Ecto neural progenitor cell (in vitro differentiated cells): ENCODE measurements around the gene MAP4K4.

Source experiments
- DNase-seq: peaks from one replicate; pipeline ENCODE4 v3.0.0-alpha.2; 2018; ENCODE audit warnings: low spot score

The MAP4K4 gene

DNA sequence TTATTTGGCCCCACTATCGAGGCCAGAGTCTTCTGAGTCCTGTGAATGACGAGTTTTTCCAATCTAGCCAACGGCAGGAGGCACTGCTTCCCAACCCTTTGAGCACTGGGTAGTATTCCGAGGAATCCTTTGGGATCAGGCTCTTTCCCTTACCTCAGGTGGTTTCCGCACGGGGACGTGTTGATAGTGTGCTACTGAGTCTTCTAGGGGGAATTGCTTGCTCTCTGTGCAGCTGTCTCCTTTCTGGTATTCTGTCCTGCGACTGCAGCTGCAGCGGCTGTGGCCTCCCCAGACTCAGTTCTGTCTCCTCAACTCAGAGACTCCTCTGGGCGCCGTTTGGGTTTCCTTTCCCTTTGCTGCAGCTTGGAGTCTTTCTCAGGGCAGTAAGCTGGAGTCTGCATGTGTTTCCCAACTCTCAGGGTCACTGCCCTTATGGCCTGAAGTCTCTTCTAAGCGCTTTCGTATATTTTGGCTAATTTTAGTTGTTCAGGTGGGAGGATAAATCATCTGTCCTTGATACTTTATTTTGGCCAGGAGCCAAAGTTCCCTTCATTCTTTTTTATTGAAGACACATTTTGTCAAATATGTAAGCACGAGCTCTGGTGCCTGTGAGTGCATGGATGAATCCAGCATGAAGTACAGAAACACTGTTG, 118.4 kb downstream of the MAP4K4 start:
- DNase-seq: no peak

DNA sequence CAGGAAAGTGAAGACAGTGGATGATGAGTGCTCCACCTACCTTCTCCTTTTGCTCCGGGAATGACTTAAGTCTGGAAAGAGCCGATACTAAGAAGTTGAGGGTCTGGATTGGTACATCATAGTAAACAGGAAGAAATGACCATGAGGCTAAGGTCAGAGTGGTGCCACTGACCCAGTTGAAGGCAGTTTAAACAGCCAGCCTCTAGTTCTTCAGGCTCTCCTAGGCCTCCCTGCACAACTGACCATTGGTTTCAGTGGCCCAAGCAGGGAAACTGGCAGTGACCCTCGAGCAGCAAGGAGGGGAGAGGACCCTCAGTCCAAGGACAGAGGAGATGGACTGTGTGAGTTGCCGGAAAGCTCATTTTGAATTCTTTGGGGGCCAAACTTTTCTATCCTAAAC, 119.1 kb downstream of the MAP4K4 start:
- DNase-seq: no peak

DNA sequence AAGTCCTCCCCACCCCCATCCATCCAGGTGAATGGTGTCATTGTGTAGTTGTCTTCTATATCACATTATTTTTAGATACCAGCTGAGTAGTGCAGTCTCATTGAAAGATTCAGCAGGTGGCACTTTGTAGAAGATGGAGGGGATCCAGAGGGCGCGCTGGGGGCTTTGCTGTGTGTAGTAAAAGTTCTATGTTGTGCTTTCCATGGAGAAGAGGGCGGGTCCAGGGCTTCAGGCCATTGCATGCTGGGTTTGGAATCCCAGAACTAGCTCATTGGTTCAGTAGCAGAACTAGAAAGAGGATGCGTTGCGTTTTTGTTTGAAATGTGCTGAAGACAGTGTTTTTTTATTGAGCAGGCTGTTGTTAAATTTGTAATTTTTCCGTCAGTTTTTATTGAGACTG, 120.0 kb downstream of the MAP4K4 start:
- no peak for DNase-seq

DNA sequence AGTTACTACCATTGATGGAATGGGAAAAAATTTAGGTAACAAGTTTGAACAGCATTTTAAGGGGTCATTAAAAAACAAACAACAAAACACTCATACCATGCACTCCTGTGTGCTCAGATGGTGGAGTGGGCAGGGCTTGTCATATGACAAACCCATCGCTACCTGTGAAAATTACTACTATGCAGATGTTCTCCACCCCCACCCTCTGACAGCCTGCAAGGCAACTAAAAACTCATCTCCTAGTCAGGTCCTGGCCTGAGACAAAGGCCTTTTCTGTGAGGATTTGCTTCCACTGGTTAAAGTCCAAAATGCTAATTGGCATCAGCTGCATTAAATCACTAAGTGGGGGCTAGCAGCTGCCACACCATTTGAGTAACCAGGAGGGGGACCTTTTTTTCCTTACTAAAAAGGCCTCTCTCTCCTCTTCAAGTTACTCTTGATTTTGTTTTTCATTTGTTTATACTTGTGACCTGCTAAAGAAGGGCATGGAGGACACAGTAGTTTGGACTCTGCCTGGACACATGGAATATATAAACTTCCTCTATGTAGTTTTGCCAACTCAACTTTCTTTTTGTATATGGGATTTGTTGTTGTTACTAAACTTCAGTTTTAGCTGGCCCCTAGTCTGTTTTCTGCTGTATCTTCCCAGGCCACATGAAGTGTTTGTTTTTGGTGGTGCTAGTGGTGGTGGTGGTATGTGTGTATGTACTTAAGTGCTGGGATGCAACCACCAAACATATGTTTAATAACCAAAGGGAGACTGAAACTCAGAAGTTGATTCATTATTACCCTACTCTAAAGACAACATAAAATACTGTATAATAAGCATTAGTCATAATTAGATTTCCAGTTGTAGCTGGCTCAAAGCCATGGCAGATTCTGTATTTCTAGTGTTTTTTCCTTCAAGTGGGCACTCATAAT, 121.3 kb downstream of the MAP4K4 start:
- no peak for DNase-seq

DNA sequence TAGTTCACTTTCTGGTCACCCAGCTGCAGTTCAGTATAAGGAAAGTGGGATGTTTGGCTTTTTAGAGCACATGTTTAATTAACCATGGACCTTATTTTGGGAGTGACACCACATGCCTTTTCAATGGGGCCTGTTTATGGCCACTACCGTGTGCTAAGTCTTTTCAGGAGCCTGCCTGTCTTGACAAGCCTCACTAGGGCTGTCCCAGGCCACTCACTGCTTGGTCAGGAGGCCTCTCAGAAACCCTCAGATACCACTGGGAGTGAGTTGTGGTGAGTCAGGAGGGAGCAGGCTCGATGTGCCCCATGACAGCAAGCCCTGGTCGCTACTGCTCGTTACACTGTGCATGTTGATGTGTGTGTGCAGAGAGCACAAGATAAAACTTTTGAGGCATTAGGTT, 123.0 kb downstream of the MAP4K4 start:
- no peak for DNase-seq

DNA sequence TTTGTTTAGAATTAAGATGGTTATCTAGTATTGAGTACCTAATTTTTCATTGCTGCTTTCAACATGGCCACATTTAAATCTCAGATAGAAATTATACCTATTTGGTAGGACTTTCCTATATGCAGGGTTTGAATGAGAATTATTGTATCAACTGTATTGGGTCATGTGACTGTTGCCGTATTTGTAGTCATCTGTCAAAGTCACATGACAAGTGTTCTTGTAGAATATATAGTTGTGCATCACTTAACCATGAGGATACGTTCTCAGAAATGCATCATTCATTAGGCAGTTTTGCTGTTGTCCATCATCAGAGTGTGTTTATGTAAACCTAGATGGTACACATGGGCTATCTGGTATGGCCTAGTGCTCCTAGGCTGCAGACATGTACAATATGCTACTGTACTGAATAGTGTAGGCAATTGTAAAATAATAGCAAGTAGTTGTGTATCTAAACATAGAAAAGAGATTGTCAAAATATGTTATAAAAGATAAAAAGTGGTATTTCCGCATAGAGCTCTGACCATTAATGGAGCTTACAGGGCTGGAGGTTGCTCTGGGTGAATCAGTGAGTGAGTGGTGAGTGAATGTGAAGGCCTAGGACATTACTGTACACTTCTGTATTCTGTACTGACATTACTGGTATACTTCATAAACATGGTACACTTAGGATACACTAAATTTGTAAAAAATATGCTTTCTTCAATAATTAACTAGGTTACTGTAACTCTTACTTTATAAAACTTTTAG, 123.7 kb downstream of the MAP4K4 start:
- no peak for DNase-seq

DNA sequence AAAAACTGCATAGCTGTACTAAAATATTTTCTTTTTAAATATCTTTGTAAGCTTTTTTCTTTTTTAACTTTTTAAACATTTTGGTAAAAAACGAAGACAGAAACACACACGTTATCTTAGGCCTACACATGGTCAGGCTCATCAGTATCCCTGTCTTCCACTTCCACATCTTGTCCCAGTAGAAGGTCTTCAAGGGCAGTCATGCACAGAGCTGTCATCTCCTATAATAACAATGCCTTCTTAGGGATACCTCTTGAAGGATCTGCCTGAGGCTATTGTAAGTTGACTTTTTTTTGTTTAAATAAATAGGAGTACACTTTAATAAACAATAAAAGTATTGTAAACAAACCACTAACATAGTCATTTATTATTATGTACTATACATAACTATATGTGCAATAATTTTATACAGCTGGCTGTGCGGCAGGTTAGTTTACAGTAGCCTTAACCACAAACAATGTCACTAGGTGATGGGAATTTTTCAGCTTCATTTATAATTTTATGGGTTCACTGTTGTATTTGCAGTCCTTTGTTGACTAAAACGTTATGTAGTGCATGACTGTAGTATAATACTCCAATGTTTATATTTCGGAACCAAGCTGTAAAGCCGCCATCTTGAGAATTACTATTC, 124.4 kb downstream of the MAP4K4 start:
- no peak for DNase-seq

DNA sequence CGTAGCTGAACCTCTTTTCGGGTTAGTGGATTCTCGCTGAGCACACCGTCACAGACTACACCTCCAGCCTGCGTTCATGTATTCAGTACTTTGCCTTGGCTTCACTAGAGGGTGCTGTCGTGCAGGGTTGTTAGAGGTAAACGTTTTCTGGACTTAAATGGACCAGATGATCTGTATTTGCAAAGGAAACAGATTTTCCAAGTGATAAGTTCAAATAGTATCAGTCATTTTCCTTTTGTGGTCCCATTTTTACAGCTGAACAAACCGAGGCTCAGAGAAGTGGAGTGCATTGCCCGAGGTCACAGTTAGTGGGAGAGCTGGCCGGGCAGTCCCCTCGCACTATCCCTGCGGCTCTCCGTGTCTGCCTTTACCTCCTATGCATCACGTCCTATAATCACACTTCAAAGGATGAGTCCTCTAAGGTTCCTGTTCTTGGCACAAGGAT, 125.9 kb downstream of the MAP4K4 start:
- peak; percentile 64 for DNase-seq

DNA sequence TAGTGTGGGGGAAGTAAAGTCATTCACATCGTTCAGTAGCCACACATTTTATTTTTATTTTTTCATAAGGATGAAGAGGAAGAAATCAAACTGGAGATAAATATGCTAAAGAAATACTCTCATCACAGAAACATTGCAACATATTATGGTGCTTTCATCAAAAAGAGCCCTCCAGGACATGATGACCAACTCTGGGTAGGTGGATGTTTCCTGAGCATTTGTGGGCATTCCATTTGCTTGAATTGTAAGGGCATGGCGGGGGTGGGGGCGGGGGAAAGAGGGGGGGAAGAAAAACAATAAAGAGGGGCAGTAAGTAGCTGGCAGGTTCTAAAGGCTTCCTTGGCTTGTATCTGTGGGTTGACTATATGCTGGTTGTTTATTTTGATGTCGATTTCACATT, 126.4 kb downstream of the MAP4K4 start:
- no peak for DNase-seq

DNA sequence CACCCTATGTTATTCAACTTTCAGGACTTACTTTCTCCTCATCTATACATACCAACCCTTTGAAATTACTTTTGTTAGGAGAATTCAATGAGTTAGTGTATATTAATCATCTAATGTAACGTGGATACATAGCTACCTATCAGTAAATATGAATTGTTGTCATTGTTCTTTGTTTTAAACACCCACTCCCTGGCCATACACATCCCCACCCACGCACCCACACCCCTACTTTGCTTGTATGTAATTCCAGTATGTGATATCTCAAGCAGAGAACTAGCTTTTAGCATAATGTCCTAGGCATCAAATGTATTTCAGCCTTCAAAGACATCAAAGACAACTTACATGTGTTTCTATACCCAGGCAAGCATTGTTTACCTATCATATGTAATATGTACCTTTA, 129.2 kb downstream of the MAP4K4 start:
- no peak for DNase-seq

DNA sequence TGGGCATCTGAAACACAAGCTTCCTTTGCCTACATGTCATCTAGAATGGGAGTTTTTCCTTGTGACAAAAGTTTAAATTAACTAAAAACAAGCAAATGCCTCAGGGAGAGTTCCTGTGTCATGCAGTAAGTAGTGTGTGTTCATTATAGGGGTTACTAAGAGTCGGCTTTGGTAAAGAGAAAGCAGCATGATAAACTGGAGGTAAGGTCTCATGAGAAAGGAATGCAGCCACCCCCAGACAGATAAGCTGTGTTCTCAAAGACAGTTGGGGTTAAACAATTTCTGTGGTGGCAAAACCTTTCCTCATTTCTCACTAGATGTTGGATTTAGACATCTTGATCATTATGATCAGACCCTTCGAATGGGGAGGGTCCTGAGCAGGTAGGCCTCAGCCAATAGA, 129.7 kb downstream of the MAP4K4 start:
- no peak for DNase-seq

DNA sequence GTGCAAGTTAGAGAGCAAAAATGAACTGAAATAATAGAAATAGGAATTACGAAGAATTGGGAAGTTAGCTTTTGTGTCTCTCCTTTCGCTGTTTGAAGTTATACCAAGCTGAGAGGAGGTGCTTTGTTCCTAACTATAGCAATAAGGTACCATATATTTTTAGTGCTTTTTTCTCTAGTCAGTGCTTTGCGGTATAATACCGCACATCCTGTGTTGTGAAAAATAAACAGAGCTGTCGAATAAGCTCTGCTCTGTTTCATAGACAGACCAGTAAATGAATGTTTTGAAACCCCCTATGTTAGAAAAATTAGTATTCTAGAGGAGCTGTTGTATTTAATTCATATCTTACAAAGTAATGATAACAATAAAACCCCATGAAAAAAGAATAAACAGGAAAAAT, 130.8 kb downstream of the MAP4K4 start:
- DNase-seq: no peak

DNA sequence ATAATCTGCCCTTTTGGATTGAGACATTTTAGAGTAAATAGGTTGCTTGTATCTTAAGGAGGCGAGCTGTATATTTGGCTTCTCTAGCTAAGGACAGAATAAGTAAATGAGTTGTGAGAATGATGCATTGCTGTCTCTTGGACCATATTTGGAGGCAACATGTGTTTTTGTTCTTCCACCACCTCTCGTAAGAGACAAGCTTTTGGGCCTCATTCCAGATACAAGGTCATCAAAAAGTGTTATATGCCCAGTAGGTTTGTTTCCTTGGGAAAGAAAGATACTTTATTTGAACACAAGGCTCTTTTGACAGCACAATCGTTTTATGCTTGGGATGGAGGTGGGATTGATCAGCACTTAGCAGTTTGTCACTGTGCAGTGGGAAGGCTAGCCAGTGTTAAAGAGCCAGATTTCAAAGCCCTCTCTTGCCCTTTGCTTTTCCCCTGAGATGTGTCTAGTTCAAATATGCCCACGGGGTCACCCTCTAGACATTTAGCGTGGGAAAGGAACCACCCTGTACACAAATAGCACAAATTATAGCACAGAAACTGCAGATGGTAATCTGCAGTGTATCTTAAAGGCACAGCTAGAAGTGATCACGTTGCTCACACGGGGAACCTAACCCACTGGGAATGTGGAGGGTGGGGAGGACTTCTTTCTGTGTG, 131.3 kb downstream of the MAP4K4 start:
- DNase-seq: no peak

DNA sequence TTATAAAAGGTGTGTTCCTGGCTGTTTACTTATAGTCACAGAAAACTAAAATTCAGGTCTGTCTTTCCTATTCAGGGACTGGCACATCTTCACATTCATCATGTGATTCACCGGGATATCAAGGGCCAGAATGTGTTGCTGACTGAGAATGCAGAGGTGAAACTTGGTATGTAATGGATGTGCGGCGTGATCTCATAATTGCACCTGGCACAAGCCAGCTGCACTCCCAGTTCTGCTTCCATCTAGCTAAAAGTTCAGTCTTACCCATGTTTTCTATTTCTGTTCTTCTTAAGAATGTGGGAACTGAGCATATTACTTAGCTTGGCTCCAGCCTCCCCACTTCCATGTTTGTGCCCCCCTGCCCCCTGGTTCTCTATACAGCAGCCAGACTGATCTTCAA, 131.9 kb downstream of the MAP4K4 start:
- no peak for DNase-seq

DNA sequence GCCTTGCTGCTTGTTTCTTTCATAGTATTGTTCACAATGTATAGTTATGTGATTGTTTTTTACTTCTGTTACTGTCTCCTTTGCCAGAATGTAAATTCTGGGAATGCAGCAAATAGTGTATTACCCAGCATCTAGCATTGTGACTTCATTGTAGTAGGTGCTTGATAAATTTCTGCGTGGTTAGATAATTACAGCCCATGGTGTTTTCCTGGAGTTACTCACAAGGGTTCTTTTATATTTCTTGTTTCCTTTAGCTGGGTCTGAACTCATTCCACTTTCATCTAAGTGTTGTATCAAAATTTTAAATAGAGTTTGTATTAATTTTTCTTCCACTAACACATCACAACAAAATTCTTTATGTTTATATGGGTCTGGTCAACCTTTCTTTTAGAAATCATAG, 132.6 kb downstream of the MAP4K4 start:
- no peak for DNase-seq

DNA sequence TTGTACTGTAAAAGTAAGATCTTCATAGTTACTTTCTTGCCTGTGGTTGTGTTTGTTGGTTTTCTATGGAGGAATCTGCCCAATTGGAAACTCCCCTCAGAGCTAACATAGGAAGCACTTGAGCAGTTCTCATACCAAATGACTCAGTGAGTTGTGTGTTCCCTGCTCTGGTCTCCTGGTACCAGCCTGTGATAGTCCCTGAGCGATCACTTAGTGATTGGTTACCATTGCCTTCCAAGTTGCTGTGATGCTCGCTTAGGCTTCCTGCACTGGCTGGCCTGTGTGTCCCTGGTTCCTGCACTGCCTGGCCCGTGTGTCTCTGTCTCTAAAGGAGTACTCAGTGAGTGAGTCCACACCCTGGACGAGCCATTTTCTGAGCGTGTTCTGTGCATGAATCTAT, 133.0 kb downstream of the MAP4K4 start:
- no peak for DNase-seq

DNA sequence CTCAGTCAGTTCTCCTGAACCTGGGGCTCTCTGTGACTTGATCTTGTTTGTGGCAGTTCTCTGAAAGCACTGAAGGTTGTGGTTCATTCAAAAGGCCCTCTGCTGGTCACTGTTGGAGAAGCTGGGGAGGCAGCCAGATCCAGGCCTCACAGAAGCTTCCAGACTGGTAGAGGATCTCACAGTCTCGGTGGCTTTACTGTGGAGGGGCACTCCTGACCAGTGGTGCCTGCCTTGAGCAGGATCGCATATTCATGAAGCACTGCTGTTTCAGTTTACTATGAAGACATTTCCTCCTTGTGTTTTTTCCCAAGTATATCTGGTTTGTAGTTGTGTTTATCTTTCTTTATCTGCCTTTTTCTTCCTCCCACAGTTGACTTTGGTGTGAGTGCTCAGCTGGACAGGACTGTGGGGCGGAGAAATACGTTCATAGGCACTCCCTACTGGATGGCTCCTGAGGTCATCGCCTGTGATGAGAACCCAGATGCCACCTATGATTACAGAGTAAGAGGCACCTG, 133.9 kb downstream of the MAP4K4 start:
- peak; percentile 60 for DNase-seq

DNA sequence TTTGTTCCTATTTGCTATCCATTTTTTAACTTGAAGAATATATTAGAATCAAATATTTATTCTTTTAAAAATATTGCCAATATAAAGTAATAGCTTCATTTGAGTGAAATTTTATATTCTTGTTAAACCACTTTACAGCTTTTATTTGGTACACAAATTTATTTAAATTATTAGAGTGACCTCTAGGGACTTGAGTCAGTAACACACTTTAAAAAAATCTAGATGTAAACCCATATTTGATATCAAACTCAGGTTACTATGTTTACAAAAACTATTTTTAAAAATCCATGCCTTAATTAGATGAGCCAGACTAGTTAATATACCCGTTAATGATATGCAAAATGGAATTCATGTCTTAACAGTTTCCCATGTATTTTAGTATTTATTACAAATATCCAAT, 134.6 kb downstream of the MAP4K4 start:
- no peak for DNase-seq

DNA sequence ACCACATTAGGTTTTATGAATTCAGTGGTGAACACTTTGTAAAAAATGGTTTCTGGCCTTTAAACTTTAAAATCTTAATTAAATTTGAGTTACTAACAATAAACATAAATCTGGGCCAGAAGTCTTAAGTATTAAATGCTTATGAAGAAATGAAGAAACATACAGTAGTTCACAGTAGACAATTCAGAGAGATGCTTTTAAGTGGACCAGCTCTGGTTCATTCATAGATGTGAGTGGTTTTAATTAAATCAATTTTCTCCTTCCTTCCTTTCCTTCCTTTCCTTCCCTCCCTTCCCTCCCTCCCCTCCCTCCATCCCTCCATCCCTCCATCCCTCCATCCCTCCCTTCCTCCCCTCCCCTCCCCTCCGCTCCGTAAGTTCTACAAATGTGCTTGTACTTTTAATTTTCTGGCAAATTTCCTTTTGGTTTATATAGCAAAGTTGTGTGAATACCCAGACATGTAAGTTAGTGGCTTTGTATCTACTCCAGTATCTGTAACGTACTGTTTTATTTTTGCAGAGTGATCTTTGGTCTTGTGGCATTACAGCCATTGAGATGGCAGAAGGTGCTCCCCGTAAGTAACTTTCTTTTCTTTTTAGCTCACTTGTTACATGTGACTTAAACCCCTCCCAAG, 136.5 kb downstream of the MAP4K4 start:
- no peak for DNase-seq

DNA sequence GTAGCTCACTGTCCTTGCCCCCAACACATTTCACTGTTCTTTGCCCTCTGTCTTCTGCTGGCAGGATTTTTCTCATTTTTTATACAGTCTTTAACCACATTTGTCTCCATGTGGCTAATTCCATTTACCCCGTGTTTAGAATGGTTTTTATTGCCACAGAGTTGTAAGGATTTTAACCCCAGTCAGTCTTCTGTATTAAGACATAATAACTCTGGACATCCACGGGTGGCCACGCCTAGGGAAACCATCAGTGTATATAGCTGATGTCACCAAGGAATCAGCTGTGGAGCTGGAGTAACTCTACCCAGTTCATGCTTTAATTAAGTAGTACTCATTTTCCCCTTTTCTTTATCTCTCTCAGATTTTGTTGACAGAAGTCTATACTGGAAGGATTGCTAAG, 139.8 kb downstream of the MAP4K4 start:
- DNase-seq: no peak

DNA sequence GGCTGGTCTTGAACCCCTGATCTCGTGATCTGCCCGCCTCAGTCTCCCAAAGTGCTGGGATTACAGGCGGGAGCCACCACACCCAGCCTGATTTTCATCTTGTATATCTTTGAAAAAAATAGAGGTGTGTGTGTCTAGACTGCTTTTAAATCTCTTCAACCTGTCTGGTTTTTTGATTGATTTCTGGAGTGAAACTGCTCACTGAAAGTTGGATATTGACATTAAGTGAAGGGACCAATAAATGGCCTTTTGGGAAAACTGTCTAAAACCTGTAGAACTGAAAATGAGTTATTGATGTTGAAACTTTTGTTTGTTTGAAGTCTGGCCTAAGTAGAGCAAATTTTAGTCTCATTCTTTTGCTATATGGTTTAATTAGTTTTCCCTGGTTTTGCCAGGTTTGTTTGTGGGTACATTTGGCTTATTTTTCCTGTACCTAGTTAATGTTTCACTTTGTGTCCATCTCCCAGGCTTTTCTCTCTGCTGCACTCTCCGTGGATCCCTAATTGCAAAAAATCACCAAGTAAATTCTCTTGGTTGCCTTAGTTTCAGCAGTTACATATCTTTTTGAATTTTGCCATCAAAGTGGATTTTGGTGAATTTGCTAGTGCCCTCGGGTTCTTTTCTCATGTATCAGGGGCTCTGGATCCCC, 144.3 kb downstream of the MAP4K4 start:
- no peak for DNase-seq
